SK-N-SH treated with all-trans-retinoic acid at 6 μM for 48 hours (cell line): ENCODE data around the gene ZNF30.

ENCODE experiments used
- ATAC-seq: fragments of 200-7000 bp; cut with Tn5 transposase; 3 replicates; pipeline ENCODE4 v1.9.1; 2020; ENCODE audit warnings: mild to moderate bottlenecking, moderate library complexity
- ARNTL ChIP-seq: fragments of 450-650 bp; formaldehyde crosslinking; IDR thresholded peaks from 2 replicates; pipeline ENCODE4 v1.5.0; 2020; ENCODE audit warnings: low read depth, mild to moderate bottlenecking, moderate library complexity, borderline replicate concordance
- BACH2 ChIP-seq: fragments of 250-450 bp; sonication (Bioruptor Pico); IDR thresholded peaks from 2 replicates; pipeline ENCODE4 v1.9.0; 2021; ENCODE audit warnings: mild to moderate bottlenecking, borderline replicate concordance
- CREB5 ChIP-seq: fragments of 250-450 bp; sonication (Bioruptor Pico); IDR thresholded peaks from 2 replicates; pipeline ENCODE4 v1.5.1; 2020; ENCODE audit warnings: low read depth, mild to moderate bottlenecking, moderate library complexity
- CSDC2 ChIP-seq: fragments of 250-450 bp; sonication (Bioruptor Pico); IDR thresholded peaks from 2 replicates; pipeline ENCODE4 v1.5.0; 2020; ENCODE audit warnings: mild to moderate bottlenecking, moderate library complexity
- ESRRG ChIP-seq: fragments of 250-450 bp; sonication (Bioruptor Pico); IDR thresholded peaks from 2 replicates; pipeline ENCODE4 v1.6.1; 2021; ENCODE audit warnings: mild to moderate bottlenecking
- GLIS3 ChIP-seq: fragments of 250-450 bp; sonication (Bioruptor Pico); IDR thresholded peaks from 2 replicates; pipeline ENCODE4 v1.5.0; 2020; ENCODE audit warnings: mild to moderate bottlenecking, moderate library complexity
- ISL1 ChIP-seq: fragments of 250-450 bp; sonication (Bioruptor Pico); IDR thresholded peaks from 2 replicates; pipeline ENCODE4 v2.1.2; 2022; ENCODE audit warnings: mild to moderate bottlenecking, moderate library complexity
- OSR1 ChIP-seq: fragments of 250-450 bp; sonication (Bioruptor Pico); IDR thresholded peaks from 2 replicates; pipeline ENCODE4 v1.8.0; 2022; ENCODE audit warnings: moderate library complexity, mild to moderate bottlenecking, inconsistent platforms
- PATZ1 ChIP-seq: fragments of 250-450 bp; sonication (Bioruptor Pico); IDR thresholded peaks from 2 replicates; pipeline ENCODE4 v1.8.0; 2020; ENCODE audit warnings: mild to moderate bottlenecking, moderate library complexity, borderline replicate concordance
- POU6F1 ChIP-seq: fragments of 250-450 bp; sonication (Bioruptor Pico); IDR thresholded peaks from 2 replicates; pipeline ENCODE4 v1.8.0; 2021; ENCODE audit warnings: low read depth, mild to moderate bottlenecking, moderate library complexity, borderline replicate concordance
- PPARA ChIP-seq: fragments of 250-450 bp; sonication (Bioruptor Pico); IDR thresholded peaks from 2 replicates; pipeline ENCODE4 v1.5.0; 2020; ENCODE audit warnings: mild to moderate bottlenecking, borderline replicate concordance
- RARB ChIP-seq: fragments of 250-450 bp; sonication (Bioruptor Pico); IDR thresholded peaks from 2 replicates; pipeline ENCODE4 v1.8.0; 2021; ENCODE audit warnings: mild to moderate bottlenecking, moderate library complexity
- SNAI2 ChIP-seq: fragments of 250-450 bp; sonication (Bioruptor Pico); IDR thresholded peaks from 2 replicates; pipeline ENCODE4 v1.5.0; 2020; ENCODE audit warnings: mild to moderate bottlenecking, moderate library complexity
- TCF4 ChIP-seq: fragments of 250-450 bp; sonication (Bioruptor Pico); IDR thresholded peaks from 2 replicates; pipeline ENCODE4 v1.8.0; 2021; ENCODE audit warnings: mild to moderate bottlenecking, moderate library complexity, borderline replicate concordance
- TOX ChIP-seq: fragments of 250-450 bp; sonication (Bioruptor Pico); IDR thresholded peaks from 2 replicates; pipeline ENCODE4 v1.8.0; 2021; ENCODE audit warnings: mild to moderate bottlenecking, moderate library complexity, borderline replicate concordance
- TSHZ2 ChIP-seq: fragments of 250-450 bp; sonication (Bioruptor Pico); IDR thresholded peaks from 2 replicates; pipeline ENCODE4 v1.5.0; 2020; ENCODE audit warnings: mild to moderate bottlenecking, moderate library complexity
- ZC3H10 ChIP-seq: fragments of 250-450 bp; sonication (Bioruptor Pico); IDR thresholded peaks from 2 replicates; pipeline ENCODE4 v1.5.1; 2021; ENCODE audit warnings: mild to moderate bottlenecking, moderate library complexity
- ZFP3 ChIP-seq: fragments of 250-450 bp; sonication (Bioruptor Pico); IDR thresholded peaks from 2 replicates; pipeline ENCODE4 v1.5.0; 2020; ENCODE audit warnings: mild to moderate bottlenecking, moderate library complexity
- ZFP30 ChIP-seq: fragments of 450-650 bp; formaldehyde crosslinking; IDR thresholded peaks from 2 replicates; pipeline ENCODE4 v1.5.0; 2022; ENCODE audit warnings: mild to moderate bottlenecking, moderate library complexity
- ZNF565 ChIP-seq: fragments of 450-650 bp; formaldehyde crosslinking; conservative IDR thresholded peaks from 2 replicates; pipeline ENCODE4 v1.5.0; 2020; ENCODE audit warnings: low read depth, mild to moderate bottlenecking, moderate library complexity
- ZNF70 ChIP-seq: fragments of 450-650 bp; formaldehyde crosslinking; IDR thresholded peaks from 2 replicates; pipeline ENCODE4 v1.5.0; 2020; ENCODE audit warnings: mild to moderate bottlenecking, moderate library complexity
- ZNF8 ChIP-seq: fragments of 450-650 bp; formaldehyde crosslinking; IDR thresholded peaks from 2 replicates; pipeline ENCODE4 v1.5.0; 2020; ENCODE audit warnings: mild to moderate bottlenecking, moderate library complexity

Gene ZNF30

GRCh38 chr19:34988119-34988518 lies 61.4 kb downstream of the ZNF30 start (continued):
- no peak for TF ChIP-seq POU6F1
- TF ChIP-seq TSHZ2 (CRISPR knock-in tag) = no peak
- TF ChIP-seq SNAI2 (CRISPR knock-in tag) = no peak
- TF ChIP-seq ISL1 (CRISPR knock-in tag) = no peak
- TF ChIP-seq OSR1 (CRISPR knock-in tag) = no peak
- no peak for TF ChIP-seq GLIS3
- no peak for TF ChIP-seq ESRRG (CRISPR knock-in tag)
- TF ChIP-seq TOX (CRISPR knock-in tag) = no peak

- no peak for TF ChIP-seq ARNTL
- TF ChIP-seq CREB5 = no peak
- TF ChIP-seq BACH2 = no peak
- TF ChIP-seq ZFP3 (CRISPR knock-in tag) = no peak
- TF ChIP-seq TSHZ2 (CRISPR knock-in tag) = no peak
- TF ChIP-seq RARB (CRISPR knock-in tag) = no peak
- TF ChIP-seq SNAI2 (CRISPR knock-in tag) = no peak
- TF ChIP-seq PATZ1 (CRISPR knock-in tag) = no peak
- TF ChIP-seq ZFP30 (CRISPR knock-in tag) = no peak
- no peak for TF ChIP-seq ZC3H10 (CRISPR knock-in tag)
- TF ChIP-seq CSDC2 (CRISPR knock-in tag) = no peak
- TF ChIP-seq TCF4 (CRISPR knock-in tag) = no peak
- TF ChIP-seq OSR1 (CRISPR knock-in tag) = no peak
- no peak for TF ChIP-seq ZNF8 (CRISPR knock-in tag)
- TF ChIP-seq ESRRG (CRISPR knock-in tag) = no peak
- TF ChIP-seq TOX (CRISPR knock-in tag) = no peak
- no peak for TF ChIP-seq GLIS3
- no peak for TF ChIP-seq ZNF565 (CRISPR knock-in tag)
- no peak for TF ChIP-seq PPARA
- no peak for TF ChIP-seq ZNF70 (CRISPR knock-in tag)
- no peak for ATAC-seq
Observed at GRCh38 chr19:34989298-34989697, 62.6 kb downstream of the ZNF30 start.
